CD4-positive, alpha-beta T cell treated with Interleukin-10 for 1 hour (primary cell): ENCODE data around the gene FANCE.

Experiments
- DNase-seq: peaks from one replicate; pipeline ENCODE4 v3.0.0-alpha.2; 2020

FANCE gene

DNA sequence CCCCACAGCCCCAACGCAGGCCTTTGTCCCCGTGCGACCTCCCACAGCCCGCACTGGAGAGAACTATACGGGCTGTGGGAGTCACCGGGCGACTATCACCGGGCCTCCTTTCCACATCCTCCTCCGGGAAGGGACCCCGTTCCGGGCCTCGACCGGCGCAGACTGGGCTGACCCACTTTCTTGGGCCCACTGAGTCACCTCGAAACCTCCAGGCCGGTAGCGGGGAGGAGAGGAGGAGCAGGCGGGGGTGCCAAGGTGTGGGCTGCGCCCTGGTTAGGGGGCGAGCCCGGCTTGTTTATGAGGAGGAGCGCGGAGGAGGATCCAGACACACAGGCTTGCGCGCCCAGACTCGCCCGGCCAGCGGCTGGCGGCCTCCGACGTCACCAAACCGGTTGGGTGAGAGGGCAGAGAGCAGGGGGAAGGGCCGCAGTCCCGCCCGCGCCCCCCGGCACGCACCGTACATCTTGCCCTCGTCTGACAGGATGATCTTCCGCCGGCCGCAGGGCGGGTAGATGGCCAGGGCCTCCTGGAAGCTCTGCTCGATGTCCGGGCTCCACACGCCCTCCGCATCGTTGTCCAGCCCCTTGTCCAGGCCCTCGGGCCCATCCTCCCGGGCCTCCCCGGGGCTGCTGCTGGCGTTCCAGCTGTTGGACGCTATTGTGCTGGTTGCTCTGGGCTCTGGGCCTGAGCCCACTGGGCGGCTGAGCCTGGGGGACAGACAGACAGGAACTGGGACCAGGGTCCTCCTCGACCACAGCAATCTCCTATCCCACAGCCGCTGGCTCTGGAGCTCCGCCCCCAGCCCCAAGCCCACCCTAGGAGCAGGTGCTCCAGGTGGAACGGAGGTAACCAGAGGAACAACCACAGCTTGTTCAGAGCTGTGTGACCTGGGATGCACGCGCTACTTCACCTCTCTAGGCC is 34.1 kb downstream of the FANCE start:
- DNase-seq = no peak

- no peak for DNase-seq
Observed at GRCh38 chr6:35487658-35488516, 35.7 kb downstream of the FANCE start.

GRCh38 chr6:35488517-35488862 is 36.4 kb downstream of the FANCE start:
- DNase-seq = no peak

GRCh38 chr6:35489066-35489465 is 36.9 kb downstream of the FANCE start:
- DNase-seq = no peak

- no peak for DNase-seq
Observed at GRCh38 chr6:35489995-35490791, 38.1 kb downstream of the FANCE start.

DNA sequence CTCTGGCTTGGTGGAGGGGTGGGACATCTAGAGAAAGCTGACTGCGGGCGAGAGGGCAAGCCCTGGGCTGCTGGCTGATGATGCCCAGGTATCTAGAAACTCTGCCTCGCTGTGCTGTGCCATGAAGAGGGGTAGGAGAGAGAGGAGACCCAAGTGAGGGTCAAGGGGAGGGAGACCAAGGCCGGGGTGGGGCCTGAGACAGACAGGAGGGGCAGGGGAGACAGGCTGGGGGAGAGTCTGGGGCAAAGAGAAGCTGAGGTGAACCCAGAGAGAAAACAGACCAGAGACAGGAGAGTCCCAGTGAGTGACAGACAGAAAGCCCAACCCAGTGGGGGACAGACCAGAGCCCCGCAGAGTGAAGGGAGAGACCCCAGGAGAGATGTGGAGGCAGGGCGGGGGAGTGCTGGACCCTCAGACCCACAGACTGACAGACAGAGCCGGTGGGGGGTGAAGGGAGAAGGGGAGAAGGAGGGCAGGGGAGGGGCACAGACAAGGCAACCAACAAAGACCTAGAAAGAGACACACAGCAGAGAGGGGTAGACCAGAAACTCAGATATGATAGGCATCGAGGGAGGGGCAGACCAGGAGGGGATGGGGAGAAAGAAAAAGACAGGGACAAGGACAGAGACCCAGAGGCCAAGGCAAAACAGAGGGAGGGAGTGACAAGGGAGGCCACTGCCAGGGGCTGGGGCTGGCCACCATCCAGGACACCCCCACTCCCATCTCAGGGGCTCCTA is 38.9 kb downstream of the FANCE start:
- DNase-seq = no peak

DNA sequence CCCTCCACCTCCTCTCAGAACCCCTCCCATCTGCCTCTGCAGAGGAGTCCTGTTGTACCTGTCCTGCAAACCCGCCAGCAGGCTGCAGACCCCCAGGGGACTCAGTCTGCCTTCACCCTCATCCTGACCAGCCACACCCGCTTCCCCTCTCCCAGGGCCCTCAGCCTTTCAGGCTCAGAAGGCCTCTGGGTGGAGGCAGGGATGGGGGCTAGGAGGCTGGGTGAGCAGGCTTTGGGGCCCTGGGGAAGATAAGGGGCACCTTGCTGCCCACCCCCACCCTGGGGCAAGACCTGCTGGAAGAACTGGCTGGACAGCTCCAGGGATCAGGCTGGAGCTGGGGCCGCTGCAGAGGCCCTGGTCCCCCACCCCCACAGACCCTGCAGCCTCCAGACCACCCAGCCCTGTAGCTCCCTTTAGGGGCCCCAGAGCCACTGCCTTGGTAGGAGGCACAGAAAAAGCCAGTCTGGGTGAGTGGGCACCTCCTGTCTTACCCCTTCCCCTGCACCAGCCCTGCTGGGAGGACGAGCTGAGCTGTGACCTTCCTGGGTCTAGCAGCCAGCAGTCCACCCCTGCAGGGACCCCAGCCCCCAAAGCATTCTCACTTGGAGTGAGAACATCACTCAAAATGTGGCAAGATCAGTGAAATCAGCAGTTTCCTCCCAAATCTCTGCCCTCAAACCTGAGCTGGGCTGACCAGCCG is 39.6 kb downstream of the FANCE start:
- no peak for DNase-seq

GRCh38 chr6:35492258-35492973 is 40.3 kb downstream of the FANCE start:
- DNase-seq = no peak

GRCh38 chr6:35492974-35493284 is 40.8 kb downstream of the FANCE start:
- DNase-seq = no peak

GRCh38 chr6:35493307-35493983 is 41.3 kb downstream of the FANCE start:
- DNase-seq = no peak

GRCh38 chr6:35494161-35494563 is 42.0 kb downstream of the FANCE start:
- DNase-seq = no peak

GRCh38 chr6:35495258-35496035 is 43.3 kb downstream of the FANCE start:
- no peak for DNase-seq

DNA sequence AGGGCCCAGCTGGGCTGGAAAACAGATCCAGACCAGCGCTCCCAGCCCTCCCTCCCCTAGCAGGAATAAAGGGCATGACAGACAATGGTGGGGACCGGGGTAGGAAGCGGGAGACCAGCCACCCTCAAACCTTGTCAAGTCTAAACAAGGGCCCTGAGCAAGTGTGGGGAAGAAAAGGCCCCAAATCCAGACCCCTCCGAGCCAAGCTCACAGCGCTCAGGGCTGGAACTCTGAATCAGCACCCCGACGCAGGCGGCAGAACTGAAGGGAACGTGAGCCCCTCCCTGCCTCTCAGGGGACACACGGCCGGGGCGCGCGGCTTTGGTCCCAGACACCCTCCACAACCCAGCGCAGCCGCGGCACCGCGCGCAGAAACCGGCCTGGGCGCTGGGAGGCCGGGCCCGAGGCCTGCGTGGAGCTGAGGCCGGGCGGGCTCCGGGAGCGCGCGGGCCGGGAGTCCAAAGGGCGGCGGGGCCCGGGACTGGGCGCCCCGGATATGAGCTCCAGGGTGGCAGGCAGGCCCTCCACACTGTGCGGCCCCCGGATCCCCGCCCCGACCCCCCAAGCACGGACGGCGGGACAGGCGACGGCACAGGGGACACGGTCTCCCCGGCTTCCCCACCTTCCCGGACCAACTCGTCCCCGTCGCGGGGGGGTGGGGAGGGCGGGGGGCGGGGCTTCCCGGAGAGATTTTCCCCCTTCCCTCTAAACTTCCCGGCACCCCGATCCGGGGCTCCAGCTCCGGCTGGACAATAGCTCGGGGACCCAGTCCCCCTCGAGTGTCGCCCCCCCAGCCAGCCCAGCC is 44.1 kb downstream of the FANCE start:
- DNase-seq = no peak

DNA sequence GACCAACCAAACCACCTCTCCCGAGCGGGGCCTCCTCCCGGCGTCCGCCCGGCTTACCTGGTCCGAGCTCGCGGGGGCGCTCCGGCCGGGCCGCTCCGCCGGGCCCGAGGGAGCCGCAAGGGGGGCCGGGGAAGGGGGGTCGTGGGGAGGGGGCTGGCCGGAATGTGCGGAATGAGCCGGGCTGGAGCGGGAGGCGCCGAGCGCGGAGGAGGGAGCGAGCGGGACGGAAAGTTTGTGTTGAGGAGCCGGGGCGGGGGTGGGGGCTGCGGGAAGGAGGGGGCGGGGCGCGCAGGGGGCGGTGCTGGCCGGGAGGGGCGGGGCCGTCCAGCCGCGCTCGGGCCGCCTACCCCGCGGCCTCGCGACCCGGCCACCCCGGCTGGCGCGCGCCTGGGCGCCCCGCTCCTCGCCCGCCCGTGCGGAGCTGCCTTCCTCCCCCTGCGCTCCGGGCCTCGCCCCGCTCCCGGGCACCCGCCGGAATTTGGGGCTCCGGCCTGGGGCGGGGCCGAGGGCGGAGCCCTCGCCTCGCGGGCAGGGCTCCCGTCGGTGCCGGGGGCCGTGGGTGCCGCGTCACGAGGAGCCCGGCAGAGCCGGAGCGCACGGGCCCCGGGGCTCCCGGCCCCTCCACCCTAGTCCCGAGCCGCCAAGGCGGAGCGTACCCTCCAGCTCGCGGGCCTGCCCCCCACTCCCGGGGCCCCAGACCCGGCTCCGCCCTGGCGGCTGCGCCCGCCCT is 44.9 kb downstream of the FANCE start, which contains the start of gene TEAD3:
Gene TEAD3, minus strand, starts transcription at position 239 of the 730 bp plus-strand sequence.
- peak; percentile 64 for DNase-seq

DNA sequence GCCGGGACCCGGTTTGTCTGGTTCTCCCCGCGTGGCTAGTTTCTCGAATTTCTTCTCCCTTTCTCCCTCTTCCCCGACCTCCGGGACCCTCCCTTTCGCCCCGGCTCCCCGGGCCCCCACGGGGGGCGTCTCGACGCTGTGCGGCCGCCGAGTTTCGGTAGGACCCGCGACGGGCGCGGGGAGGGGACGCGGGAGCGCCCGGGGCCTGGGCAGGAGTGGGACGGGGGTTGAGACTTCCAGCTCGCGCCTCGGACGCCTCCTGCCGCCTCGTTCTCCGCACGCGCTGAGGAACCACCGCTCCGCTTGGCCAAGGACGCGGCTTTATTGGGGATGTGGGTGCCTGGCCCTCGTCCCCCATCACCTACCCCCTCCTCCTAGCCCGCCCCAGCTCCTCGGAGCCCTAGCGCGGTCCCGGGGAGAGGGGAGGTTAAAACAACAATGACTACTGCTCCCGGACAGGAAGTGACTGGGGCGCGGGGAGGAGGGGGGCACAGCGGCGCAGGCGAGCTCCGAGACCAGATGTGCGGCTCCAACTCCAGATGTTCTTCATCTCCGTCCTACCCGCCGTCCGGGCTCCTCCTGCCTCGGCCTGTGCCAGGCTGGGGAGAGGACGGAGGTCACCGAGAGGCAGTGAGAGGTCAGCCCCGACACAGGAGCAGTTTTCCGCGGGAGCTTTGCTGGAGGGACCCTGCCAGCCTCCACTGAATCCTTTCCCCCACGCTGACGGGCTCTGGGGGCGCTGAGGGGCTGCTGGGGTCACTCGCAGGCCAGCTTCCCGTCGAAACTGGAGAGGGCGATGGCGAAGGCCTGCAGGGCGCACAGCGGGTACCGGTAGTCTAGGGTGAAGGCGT is 45.7 kb downstream of the FANCE start:
- peak; percentile 47 for DNase-seq

DNA sequence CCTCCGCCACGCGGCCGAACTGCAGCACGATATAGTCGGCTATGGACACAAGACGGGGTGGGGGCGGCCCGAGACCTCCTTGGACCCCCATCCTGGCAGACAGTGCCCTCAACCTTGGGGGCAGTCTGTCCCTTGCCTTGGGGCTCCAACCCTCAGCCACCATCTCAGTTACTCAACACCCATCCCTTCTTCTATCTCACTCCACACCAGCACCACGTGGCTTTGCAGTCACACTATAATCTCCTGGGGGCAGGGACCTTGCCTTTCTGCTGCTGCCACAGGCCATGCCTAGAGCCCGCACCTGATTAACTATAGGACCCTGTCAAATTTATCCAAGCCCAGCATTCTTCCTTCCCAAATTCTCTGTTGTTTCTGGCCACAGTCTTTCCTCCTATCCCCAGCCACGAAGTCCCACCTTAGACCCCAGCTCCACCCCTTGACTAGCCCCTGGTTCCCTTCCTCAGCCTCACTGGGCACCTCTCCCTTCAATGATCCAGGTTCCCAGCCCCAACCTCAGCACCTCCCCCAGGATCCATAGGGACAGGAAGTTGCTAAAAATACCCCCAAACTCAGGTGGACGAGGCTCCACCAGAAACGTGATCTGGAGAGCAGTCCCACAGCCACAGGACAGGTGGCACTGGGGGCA is 46.4 kb downstream of the FANCE start:
- no peak for DNase-seq

GRCh38 chr6:35499372-35499771 is 47.2 kb downstream of the FANCE start:
- no peak for DNase-seq
